ENCODE results near the gene CD180.
"Not testable (repeated sequence)": the region's sequence is repeated elsewhere in the genome, so short reads cannot be mapped to it uniquely, and the experiment has no call there.

The CD180 gene

GRCh38 chr5:67187006-67187715 lies 9.4 kb downstream of the CD180 start:
- DNase-seq: no peak

GRCh38 chr5:67183859-67184258 lies 12.7 kb downstream of the CD180 start:
- DNase-seq: no peak

GRCh38 chr5:67182301-67182790 lies 14.3 kb downstream of the CD180 start:
- no peak for DNase-seq

GRCh38 chr5:67181648-67182221 lies 14.9 kb downstream of the CD180 start:
- DNase-seq: no peak

DNA sequence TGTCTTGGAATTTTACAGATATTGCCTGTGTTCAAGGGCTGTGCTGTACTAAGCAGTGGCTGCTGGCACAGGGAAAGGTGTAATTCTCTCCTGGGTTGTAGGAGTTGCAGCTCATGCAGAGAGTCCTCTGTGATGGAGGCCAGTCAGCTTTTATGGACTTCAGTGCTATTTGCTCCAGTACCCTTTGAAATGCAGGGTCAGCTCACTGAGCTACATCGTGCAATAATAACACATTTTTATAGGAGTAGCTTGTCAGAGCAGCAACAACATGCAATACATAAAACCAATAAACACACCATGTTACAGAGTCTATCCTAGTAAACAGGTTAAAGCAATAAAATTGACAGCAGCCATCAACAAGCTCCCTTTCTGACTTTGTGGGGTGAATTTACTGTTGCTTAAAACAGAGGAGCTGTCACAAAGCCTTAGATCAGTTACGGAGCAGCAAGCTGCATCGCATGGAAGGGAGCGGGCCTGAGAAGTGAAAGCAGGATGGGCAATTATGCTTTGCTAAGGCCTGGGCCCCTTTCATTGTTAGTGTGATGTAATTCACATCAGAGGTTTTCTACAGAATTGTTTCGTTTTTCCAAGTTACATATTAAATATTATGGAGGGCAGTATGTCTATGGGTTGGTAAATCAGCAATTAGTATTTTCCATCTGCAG lies 16.8 kb downstream of the CD180 start:
- no peak for DNase-seq

DNA sequence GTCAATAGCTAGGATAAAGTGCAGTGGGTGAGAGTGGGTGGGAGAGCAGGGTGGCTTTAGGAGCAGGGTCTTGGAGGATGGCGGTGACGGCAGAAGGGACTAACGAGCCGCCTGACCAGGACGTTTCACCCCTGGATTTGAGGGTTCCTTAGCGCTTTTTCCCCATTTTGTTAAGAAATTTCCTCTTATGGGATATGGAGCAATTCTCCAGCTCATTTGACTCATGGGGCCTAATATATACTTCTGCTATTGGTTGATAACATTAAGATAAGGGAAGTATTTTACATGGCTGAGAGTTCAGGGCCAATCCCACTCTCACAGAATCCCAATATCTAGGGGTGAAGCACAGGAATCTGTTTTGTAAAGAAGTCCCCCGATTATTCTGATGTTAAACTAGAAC lies 17.6 kb downstream of the CD180 start:
- DNase-seq: no peak

- no peak for DNase-seq
Observed at GRCh38 chr5:67178085-67178484, 18.5 kb downstream of the CD180 start.

DNA sequence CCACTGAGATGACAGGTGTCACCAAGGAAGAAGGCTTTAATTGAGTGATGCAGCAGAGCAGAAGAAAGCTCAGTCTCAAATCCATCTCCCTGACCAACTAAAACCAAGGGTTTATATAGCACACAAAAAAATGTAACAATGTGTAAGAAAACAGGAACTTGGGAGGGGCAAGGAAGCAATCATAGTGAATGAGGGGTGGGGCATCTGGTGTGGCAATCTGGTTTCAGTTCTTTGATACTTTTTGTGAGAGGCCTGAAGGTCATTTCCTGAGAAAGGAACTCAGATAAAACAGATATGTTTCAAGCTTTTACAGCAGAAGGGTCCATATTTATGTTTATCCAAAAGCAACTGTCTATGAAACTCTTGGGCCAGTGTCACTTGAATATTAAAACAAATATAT lies 19.7 kb downstream of the CD180 start:
- no peak for DNase-seq

DNA sequence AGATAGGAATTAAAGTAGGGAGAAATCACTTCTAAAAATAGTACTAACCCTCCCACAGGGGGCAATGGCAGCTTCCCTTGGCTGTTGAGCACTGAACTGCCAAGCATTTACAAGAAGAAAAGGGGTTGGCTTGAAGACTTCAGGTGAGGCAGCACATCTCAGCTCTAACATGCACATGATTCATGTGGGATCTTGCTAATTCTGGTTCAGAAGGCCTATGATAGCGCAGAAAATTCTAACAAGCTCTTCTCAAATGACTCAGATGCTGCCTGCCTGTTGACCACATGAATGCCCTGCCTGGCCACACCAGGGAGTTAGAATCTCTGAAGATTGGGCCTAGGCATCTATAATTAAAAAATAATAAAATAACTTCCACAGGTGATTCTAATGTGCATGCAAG lies 22.6 kb downstream of the CD180 start:
- no peak for DNase-seq

DNA sequence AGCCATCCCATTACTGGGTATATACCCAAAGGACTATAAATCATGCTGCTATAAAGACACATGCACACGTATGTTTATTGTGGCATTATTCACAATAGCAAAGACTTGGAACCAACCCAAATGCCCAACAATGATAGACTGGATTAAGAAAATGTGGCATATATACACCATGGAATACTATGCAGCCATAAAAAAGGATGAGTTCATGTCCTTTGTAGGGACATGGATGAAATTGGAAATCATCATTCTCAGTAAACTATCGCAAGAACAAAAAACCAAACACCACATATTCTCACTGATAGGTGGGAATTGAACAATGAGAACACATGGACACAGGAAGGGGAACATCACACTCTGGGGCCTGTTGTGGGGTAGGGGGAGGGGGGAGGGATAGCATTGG lies 23.2 kb downstream of the CD180 start:
- not testable (repeated sequence) for DNase-seq

DNA sequence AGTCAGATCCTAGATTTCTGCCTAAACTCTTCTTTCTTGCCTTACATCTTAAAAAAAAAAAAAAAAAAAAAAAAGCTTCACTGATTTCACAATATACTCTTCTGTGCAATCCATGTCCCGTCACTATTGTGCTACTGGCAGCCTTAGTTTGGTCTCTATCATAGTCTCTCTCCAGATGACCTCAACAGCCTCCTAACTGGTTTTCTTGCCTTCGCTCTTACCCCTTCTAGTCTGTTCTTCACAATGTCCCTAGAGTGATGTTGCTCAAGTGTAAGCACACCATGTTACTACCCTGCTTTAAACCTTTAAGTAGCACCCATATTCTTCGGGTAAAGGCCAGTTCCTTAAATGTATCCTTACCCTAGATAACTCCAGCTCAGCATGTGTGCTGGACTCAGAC lies 25.8 kb downstream of the CD180 start:
- no peak for DNase-seq

- DNase-seq: no peak
Observed at GRCh38 chr5:67168069-67168468, 28.5 kb downstream of the CD180 start.

- no peak for DNase-seq
Observed at GRCh38 chr5:67166460-67167285, 29.9 kb downstream of the CD180 start.

DNA sequence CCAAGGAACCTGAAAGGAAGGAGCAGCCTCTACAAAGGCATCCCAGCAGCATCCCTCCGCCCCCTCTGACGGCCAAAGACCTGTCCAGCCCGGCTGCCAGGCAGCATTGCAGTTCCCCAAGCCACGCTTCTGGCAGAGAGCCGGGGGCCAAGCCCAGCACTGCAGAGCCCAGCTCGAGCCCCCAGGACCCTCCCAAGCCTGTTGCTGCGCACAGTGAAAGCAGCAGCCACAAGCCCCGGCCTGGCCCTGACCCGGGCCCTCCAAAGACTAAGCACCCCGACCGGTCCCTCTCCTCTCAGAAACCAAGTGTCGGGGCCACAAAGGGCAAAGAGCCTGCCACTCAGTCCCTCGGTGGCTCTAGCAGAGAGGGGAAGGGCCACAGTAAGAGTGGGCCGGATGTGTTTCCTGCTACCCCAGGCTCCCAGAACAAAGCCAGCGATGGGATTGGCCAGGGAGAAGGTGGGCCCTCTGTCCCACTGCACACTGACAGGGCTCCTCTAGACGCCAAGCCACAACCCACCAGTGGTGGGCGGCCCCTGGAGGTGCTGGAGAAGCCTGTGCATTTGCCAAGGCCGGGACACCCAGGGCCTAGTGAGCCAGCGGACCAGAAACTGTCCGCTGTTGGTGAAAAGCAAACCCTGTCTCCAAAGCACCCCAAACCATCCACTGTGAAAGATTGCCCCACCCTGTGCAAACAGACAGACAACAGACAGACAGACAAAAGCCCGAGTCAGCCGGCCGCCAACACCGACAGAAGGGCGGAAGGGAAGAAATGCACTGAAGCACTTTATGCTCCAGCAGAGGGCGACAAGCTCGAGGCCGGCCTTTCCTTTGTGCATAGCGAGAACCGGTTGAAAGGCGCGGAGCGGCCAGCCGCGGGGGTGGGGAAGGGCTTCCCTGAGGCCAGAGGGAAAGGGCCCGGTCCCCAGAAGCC lies 30.8 kb downstream of the CD180 start:
- DNase-seq: no peak

DNA sequence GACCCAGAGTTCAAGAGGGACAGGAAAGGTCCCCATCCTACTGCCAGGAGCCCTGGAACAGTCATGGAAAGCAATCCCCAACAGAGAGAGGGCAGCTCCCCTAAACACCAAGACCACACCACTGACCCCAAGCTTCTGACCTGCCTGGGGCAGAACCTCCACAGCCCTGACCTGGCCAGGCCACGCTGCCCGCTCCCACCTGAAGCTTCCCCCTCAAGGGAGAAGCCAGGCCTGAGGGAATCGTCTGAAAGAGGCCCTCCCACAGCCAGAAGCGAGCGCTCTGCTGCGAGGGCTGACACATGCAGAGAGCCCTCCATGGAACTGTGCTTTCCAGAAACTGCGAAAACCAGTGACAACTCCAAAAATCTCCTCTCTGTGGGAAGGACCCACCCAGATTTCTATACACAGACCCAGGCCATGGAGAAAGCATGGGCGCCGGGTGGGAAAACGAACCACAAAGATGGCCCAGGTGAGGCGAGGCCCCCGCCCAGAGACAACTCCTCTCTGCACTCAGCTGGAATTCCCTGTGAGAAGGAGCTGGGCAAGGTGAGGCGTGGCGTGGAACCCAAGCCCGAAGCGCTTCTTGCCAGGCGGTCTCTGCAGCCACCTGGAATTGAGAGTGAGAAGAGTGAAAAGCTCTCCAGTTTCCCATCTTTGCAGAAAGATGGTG lies 31.6 kb downstream of the CD180 start:
- DNase-seq: no peak

GRCh38 chr5:67163863-67164595 lies 32.6 kb downstream of the CD180 start:
- DNase-seq: no peak

DNA sequence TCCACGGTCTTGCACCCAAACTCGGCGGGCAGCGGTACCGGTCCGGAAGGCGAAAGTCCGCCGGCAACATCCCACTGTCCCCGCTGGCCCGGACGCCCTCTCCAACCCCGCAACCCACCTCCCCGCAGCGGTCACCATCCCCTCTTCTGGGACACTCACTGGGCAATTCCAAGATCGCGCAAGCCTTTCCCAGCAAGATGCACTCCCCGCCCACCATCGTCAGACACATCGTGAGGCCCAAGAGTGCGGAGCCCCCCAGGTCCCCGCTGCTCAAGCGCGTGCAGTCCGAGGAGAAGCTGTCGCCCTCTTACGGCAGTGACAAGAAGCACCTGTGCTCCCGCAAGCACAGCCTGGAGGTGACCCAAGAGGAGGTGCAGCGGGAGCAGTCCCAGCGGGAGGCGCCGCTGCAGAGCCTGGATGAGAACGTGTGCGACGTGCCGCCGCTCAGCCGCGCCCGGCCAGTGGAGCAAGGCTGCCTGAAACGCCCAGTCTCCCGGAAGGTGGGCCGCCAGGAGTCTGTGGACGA lies 33.3 kb downstream of the CD180 start:
- no peak for DNase-seq

DNA sequence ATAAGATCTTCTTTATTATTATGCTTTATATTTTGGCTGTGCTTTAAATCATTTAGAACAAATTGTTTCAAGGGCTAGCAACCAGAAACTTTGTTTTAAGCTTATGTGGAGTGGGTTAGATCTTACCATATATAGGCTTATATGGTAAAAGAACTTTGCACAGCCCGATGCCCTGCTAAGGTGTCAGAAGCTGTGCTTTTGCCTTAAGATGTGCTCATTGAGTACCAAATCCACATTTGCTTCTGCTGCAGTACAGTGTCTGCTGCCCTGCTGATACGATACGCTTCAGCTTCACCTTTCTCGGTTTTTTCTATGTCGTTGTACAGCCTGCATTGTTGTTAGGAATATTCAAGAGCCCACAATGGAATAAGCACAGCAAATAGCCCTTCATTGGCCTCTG lies 34.8 kb downstream of the CD180 start:
- DNase-seq: no peak

DNA sequence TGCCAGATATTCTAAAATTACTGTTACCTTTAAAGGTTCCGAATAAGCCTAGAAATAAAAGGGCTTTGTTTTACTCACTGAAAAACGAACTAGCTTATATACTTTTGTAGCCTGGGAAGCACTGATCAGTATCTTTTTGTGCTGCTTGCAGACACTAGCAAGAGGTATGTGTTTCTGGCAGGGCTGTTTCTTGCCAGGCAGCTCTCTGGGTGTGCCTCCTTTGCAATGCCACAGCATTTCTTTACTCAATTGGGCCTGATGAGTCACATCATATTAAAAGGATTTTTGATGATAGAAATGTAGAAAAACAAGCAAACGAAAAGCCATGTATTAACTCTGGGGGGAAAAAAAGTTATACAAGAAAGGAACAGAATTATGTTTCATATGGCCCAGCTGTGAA lies 35.6 kb downstream of the CD180 start:
- no peak for DNase-seq

- no peak for DNase-seq
Observed at GRCh38 chr5:67160272-67160671, 36.3 kb downstream of the CD180 start.

All from GOT3 (cell line).